Prostate gland (tissue), 2 donors: Measurements from ENCODE around the gene NCOA5. TPM values are rescaled to one million over a fixed set of nuclear protein-coding genes. Genes with fewer than 3 reads are reported as not detected.

Experiments used
- DNase-seq: peaks from one replicate; pipeline ENCODE4 v3.0.0-alpha.2; 2019; ENCODE audit warnings: low spot score
- H3K27ac ChIP-seq, 2 donors: fragments of 200-600 bp; sonication (generic); 2 replicates each; pipeline ENCODE4 v1.5.1; 2017 to 2019
- H3K27me3 ChIP-seq: fragments of 200-600 bp; sonication (generic); replicated peaks from 2 replicates; pipeline ENCODE4 v1.5.1; 2019; ENCODE audit not compliant: insufficient read depth
- H3K36me3 ChIP-seq, 2 donors: fragments of 200-600 bp; sonication (generic); 1 replicate in 1 of 2; 2 replicates in 1 of 2; pipeline versions ENCODE4 v1.5.1 to v1.8.1; 2017 to 2019
- H3K4me1 ChIP-seq: fragments of 200-600 bp; sonication (generic); replicated peaks from 2 replicates; pipeline ENCODE4 v1.5.1; 2019
- H3K4me3 ChIP-seq, 2 donors: fragments of 200-600 bp; sonication (generic); 2 replicates each; pipeline ENCODE4 v1.5.1; 2017 to 2019
- H3K9me3 ChIP-seq: fragments of 200-600 bp; sonication (generic); 2 replicates; pipeline ENCODE4 v1.5.1; 2017
- CTCF ChIP-seq, 4 experiments: fragments of 200-600 bp in 2 of 4; fragments of 450-650 bp in 2 of 4; sonication (generic) in 2 of 4; IDR thresholded peaks; 1 replicate in 3 of 4; 2 replicates in 1 of 4; pipeline ENCODE4 v1.5.1; 2016 to 2019; ENCODE audit warnings: antibody characterized with exemption in 4 of 4, mild to moderate bottlenecking in 2 of 4, moderate library complexity in 2 of 4
- POLR2A ChIP-seq: fragments of 450-650 bp; IDR thresholded peaks from one replicate; pipeline ENCODE4 v1.6.1; 2016; ENCODE audit warnings: antibody characterized with exemption, mild to moderate bottlenecking
- POLR2AphosphoS5 ChIP-seq: sonication (generic); formaldehyde crosslinking; IDR thresholded peaks from one replicate; pipeline ENCODE4 v1.6.1; 2017; ENCODE audit warnings: antibody characterized with exemption
- WGBS: methylation state at CpG from one replicate; pipeline ENCODE4 v1.1.5; 2018; 5-methylcytosine and 5-hydroxymethylcytosine counted together
- intact Hi-C: fragments of 100-400 bp; cut with DNase I; formaldehyde crosslinking; loops from one replicate; pipeline ENCODE4 v1.14.2; 2022
- total RNA-seq, 2 donors: library from RNA; depleted of rRNA; stranded (reverse); fragments of >200 nt; gene quantifications; one replicate each; pipeline ENCODE4 v1.1.0, GENCODE V29; 2016

The NCOA5 gene
- total RNA-seq, 2 donors from 2014 or later = 41.0 to 50.6 TPM

- WGBS = 94% methylated on average over 8 of the region's 8 CpGs
- no peak for DNase-seq
- no peak overlapping the region for H3K4me3 ChIP-seq
- no peaks in the 10 kb centered on the region for H3K9me3 ChIP-seq
- H3K27me3 ChIP-seq = no peaks in the 10 kb centered on the region
- H3K27ac ChIP-seq = no peak overlapping the region
- no peaks in the 10 kb centered on the region for H3K4me1 ChIP-seq
- TF ChIP-seq CTCF (IDR thresholded peaks at IDR 0.05) (no peak), POLR2AphosphoS5 (no peak), POLR2A (no peak)
- intact Hi-C loops = no loop called here
- peaks cover 22 to 39% of the 10 kb centered on the region in 2 donors for H3K36me3 ChIP-seq
Observed at GRCh38 chr20:46063151-46063550, 26.6 kb downstream of the NCOA5 start.

GRCh38 chr20:46062621-46063020, 27.1 kb downstream of the NCOA5 start:
- no peaks in the 10 kb centered on the region for H3K27me3 ChIP-seq
- intact Hi-C loops = no loop called here
- no peak for DNase-seq
- no peak overlapping the region for H3K4me3 ChIP-seq
- WGBS = 85% methylated on average over 12 of the region's 12 CpGs
- H3K9me3 ChIP-seq = no peaks in the 10 kb centered on the region
- H3K4me1 ChIP-seq = no peaks in the 10 kb centered on the region
- no peak for TF ChIP-seq POLR2AphosphoS5
- no peak for TF ChIP-seq CTCF (IDR thresholded peaks at IDR 0.05)
- no peak for TF ChIP-seq POLR2A
- peaks cover 19 to 39% of the 10 kb centered on the region in 2 donors for H3K36me3 ChIP-seq
- H3K27ac ChIP-seq = no peak overlapping the region

GRCh38 chr20:46062151-46062550, 27.6 kb downstream of the NCOA5 start:
- DNase-seq = no peak
- H3K36me3 ChIP-seq = peaks cover 19 to 39% of the 10 kb centered on the region in 2 donors
- H3K27me3 ChIP-seq = no peaks in the 10 kb centered on the region
- TF ChIP-seq CTCF (IDR thresholded peaks at IDR 0.05) (no peak), POLR2A (no peak), POLR2AphosphoS5 (no peak)
- intact Hi-C loops = no loop called here
- no peak overlapping the region for H3K4me3 ChIP-seq
- H3K27ac ChIP-seq = no peak overlapping the region
- no peaks in the 10 kb centered on the region for H3K4me1 ChIP-seq
- 88% methylated on average over 4 of the region's 4 CpGs for WGBS
- H3K9me3 ChIP-seq = no peaks in the 10 kb centered on the region

GRCh38 chr20:46060975-46061374, 28.8 kb downstream of the NCOA5 start:
- H3K36me3 ChIP-seq = peaks cover 16 to 29% of the 10 kb centered on the region in 2 donors
- intact Hi-C loops = no loop called here
- 71% methylated on average over 4 of the region's 4 CpGs for WGBS

More at GRCh38 chr20:46060975-46061374, 28.8 kb downstream of the NCOA5 start:
- Histone ChIP-seq H3K4me1 (no peaks in the 10 kb centered on the region), H3K9me3 (no peaks in the 10 kb centered on the region), H3K27me3 (no peaks in the 10 kb centered on the region), H3K27ac (no peak overlapping the region), H3K4me3 (no peak overlapping the region)
- no peak for TF ChIP-seq POLR2A
- TF ChIP-seq CTCF (IDR thresholded peaks at IDR 0.05) = no peak
- TF ChIP-seq POLR2AphosphoS5 = no peak
- DNase-seq = no peak
